ENCODE data around the gene ASAP3. TPM values are rescaled to one million over a fixed set of nuclear protein-coding genes. Genes with fewer than 3 reads are reported as not detected.
A peak's percentile ranks its signal among the peaks of the same experiment; 100 is the strongest.

Gene ASAP3
- total and polyA plus RNA-seq, 4 donors = 33.3 to 60.6 (median 38.1) TPM

DNA sequence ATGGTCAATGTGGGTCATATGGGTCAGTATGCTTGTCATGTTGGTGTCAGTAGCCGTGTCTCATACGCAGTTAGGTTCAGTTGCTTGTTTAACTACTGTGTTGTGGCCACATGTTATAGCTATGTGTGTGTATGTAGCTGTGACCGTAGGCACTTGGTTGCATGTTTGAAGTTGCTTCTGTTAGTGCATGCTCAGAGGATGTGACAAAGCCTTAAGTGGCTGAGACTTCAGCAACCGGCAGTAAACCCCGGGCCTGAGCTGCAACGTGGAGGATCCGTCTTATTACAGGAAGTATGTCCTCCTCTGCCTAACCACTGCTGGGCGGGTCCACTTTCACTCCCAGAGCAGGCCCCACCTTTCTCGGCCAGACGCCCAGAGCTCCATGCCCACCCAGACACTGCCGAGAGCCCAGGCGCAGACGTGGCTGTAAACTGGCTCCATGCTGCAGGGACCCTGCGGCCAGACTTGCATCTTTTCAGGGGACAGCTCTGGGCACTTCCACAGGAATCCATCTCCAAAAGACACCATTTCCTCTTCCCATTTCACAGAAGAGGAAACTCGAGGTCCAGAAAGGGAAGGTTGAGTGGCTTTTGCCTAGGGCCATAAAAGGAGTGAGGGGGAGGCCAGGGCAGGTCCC, 61.6 kb downstream of the ASAP3 start:
- peak in 3 of 6 donors; percentile 45 to 79 (median 46) for DNase-seq (ENCODE audit: low read depth in 4 of 6, low spot score in 6 of 6)
- no peak overlapping the region for H3K4me3 ChIP-seq (ENCODE audit: low read depth, low read length)
- H3K4me1 ChIP-seq (ENCODE audit: control insufficient read depth, insufficient read depth, low read length) = peaks cover 38% of the 10 kb centered on the region
- WGBS (ENCODE audit: insufficient coverage) = 45% methylated on average over 14 of the region's 15 CpGs
- H3K9me3 ChIP-seq (ENCODE audit: control insufficient read depth, insufficient read depth, low read length) = no peaks in the 10 kb centered on the region
- peaks cover 19% of the 10 kb centered on the region for H3K27me3 ChIP-seq (ENCODE audit: control insufficient read depth, insufficient read depth, low read length)
- peak overlapping the region; percentile 25 for H3K27ac ChIP-seq (ENCODE audit: low read depth, low read length)
- peaks cover 3% of the 10 kb centered on the region for H3K36me3 ChIP-seq (ENCODE audit: control insufficient read depth, insufficient read depth, low read length)

DNA sequence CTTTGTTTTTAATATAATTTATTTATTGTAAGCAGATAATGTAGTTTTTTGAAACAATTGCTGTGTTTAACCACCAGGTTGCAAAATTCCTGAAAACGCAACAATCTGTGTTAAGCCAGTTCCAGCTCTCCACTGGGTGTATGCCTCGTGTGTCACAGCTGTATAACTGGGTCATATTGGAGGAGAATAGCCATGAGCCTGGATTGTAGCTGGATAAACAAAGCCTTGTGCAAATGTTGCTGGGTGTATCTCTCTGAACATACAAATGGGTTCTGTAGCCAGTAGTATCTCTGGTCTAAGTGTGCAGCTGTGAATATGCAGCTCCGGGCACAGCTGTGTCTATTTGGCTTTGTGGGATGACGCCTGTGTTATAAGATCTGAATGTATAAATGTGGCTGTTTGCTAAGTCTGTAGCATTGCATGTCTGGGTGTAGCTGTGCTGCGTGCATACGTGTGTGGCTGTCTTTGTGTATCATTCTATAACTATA, 62.2 kb downstream of the ASAP3 start:
- peaks cover under 1% of the 10 kb centered on the region for H3K36me3 ChIP-seq (ENCODE audit: control insufficient read depth, insufficient read depth, low read length)
- H3K4me1 ChIP-seq (ENCODE audit: control insufficient read depth, insufficient read depth, low read length) = peaks cover 38% of the 10 kb centered on the region
- peaks cover 19% of the 10 kb centered on the region for H3K27me3 ChIP-seq (ENCODE audit: control insufficient read depth, insufficient read depth, low read length)
- no peaks in the 10 kb centered on the region for H3K9me3 ChIP-seq (ENCODE audit: control insufficient read depth, insufficient read depth, low read length)
- peak overlapping the region; percentile 25 for H3K27ac ChIP-seq (ENCODE audit: low read depth, low read length)
- H3K4me3 ChIP-seq (ENCODE audit: low read depth, low read length) = no peak overlapping the region
- 72% methylated on average over 4 of the region's 6 CpGs for WGBS (ENCODE audit: insufficient coverage)
- DNase-seq (ENCODE audit: low read depth in 4 of 6, low spot score in 6 of 6) = peak in 3 of 6 donors; percentile 33 to 70 (median 57)

DNA sequence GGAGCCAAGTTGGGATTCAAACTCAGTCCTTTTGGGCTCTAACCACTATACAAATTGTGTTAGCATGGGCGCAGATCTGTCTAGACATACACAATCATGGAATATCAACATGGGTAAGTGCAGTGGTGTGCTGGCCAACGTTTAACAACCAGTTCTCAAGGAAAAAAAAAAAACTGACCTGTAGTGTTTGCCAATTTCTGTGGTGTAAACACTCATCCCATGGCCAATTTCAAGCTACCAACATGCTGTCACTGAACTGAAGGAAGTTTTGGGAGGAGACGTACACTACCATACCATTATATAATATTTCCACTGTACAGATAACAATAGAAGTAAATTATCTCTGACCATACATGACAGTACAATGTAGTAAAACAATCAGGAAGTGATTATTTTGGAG, 62.6 kb downstream of the ASAP3 start:
- WGBS (ENCODE audit: insufficient coverage) = no CpG with 5 or more reads among the region's 3 CpGs
- peaks cover 38% of the 10 kb centered on the region for H3K4me1 ChIP-seq (ENCODE audit: control insufficient read depth, insufficient read depth, low read length)

DNA sequence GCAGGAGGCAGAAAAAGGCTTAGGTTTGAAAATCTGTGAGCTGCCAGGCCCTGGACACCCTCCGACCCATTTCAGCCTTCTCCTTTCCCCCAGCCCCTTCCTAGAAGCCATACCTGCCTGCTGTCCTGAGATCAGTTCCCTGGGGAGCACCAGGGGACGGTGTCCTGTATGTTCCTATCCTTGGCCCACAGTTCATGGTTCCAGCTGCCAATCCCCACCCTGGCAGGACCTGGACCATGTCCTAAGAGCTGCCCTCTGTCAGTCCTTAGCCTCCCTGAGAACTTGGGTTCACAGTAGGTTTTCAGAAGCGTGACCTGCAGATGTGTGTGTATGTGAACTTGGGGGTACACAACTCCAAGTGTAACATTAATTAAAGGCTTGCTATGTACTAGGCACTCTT, 63.2 kb downstream of the ASAP3 start:
- WGBS (ENCODE audit: insufficient coverage) = 83% methylated on average over 2 of the region's 3 CpGs
- DNase-seq (ENCODE audit: low read depth in 4 of 6, low spot score in 6 of 6) = no peak
- H3K36me3 ChIP-seq (ENCODE audit: control insufficient read depth, insufficient read depth, low read length) = no peaks in the 10 kb centered on the region
- H3K27me3 ChIP-seq (ENCODE audit: control insufficient read depth, insufficient read depth, low read length) = peaks cover 19% of the 10 kb centered on the region
- H3K4me3 ChIP-seq (ENCODE audit: low read depth, low read length) = no peak overlapping the region
- no peaks in the 10 kb centered on the region for H3K9me3 ChIP-seq (ENCODE audit: control insufficient read depth, insufficient read depth, low read length)
- peaks cover 38% of the 10 kb centered on the region for H3K4me1 ChIP-seq (ENCODE audit: control insufficient read depth, insufficient read depth, low read length)
- H3K27ac ChIP-seq (ENCODE audit: low read depth, low read length) = no peak overlapping the region

More for the DNA sequence above, 62.6 kb downstream of the ASAP3 start:
- no peaks in the 10 kb centered on the region for H3K36me3 ChIP-seq (ENCODE audit: control insufficient read depth, insufficient read depth, low read length)
- no peak overlapping the region for H3K27ac ChIP-seq (ENCODE audit: low read depth, low read length)
- H3K4me3 ChIP-seq (ENCODE audit: low read depth, low read length) = no peak overlapping the region
- DNase-seq (ENCODE audit: low read depth in 4 of 6, low spot score in 6 of 6) = no peak
- H3K9me3 ChIP-seq (ENCODE audit: control insufficient read depth, insufficient read depth, low read length) = no peaks in the 10 kb centered on the region
- peaks cover 19% of the 10 kb centered on the region for H3K27me3 ChIP-seq (ENCODE audit: control insufficient read depth, insufficient read depth, low read length)

DNA sequence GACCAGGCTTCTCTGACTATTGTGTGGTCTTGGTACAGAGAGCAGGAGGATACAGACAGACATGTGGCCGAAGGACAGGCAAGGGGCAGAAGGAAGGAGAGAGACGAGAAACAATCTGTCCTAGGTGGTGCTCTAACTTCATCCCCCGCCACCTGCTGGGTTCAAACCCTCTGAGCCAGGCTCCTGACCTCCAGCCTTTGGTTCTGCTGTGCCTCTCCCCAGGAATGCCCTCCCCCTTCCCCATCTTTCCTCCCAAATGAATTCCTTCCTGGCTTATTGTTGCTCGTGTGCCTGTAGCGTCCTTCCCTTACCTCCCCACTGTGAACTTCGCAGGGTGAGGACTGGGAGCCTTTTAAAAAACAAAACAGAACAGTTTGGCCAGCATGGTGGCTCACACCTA, 64.8 kb downstream of the ASAP3 start:
- H3K4me1 ChIP-seq (ENCODE audit: control insufficient read depth, insufficient read depth, low read length) = peaks cover 26% of the 10 kb centered on the region
- H3K27me3 ChIP-seq (ENCODE audit: control insufficient read depth, insufficient read depth, low read length) = peaks cover 7% of the 10 kb centered on the region
- H3K27ac ChIP-seq (ENCODE audit: low read depth, low read length) = no peak overlapping the region
- no peak overlapping the region for H3K4me3 ChIP-seq (ENCODE audit: low read depth, low read length)
- WGBS (ENCODE audit: insufficient coverage) = 44% methylated on average over 6 of the region's 6 CpGs
- DNase-seq (ENCODE audit: low read depth in 4 of 6, low spot score in 6 of 6) = no peak
- no peaks in the 10 kb centered on the region for H3K36me3 ChIP-seq (ENCODE audit: control insufficient read depth, insufficient read depth, low read length)
- no peaks in the 10 kb centered on the region for H3K9me3 ChIP-seq (ENCODE audit: control insufficient read depth, insufficient read depth, low read length)

DNA sequence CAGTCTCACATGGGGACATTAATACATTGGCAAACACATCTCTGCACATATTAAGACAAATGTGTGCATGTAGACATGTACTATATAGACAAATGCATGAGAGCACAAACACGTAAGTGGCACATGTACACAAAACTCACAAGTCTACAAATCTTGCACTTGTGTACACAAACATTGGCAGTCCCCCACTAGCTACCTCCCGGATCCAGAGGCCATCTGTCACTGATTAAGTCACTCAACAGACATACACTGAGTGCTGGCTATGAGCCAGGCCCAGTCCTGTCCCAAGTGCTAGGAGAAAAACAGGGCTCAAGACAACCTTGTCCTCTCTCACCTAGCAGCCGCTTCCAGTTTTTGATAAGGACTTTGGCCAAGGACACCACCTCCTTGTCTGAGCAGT, 66.4 kb downstream of the ASAP3 start:
- 35% methylated on average over 2 of the region's 3 CpGs for WGBS (ENCODE audit: insufficient coverage)
- peak in 2 of 6 donors; percentile 39 to 76 for DNase-seq (ENCODE audit: low read depth in 4 of 6, low spot score in 6 of 6)
- Histone ChIP-seq H3K36me3 (ENCODE audit: control insufficient read depth, insufficient read depth, low read length) (no peaks in the 10 kb centered on the region), H3K27ac (ENCODE audit: low read depth, low read length) (no peak overlapping the region), H3K4me1 (ENCODE audit: control insufficient read depth, insufficient read depth, low read length) (peaks cover 10% of the 10 kb centered on the region), H3K27me3 (ENCODE audit: control insufficient read depth, insufficient read depth, low read length) (no peaks in the 10 kb centered on the region), H3K9me3 (ENCODE audit: control insufficient read depth, insufficient read depth, low read length) (no peaks in the 10 kb centered on the region), H3K4me3 (ENCODE audit: low read depth, low read length) (no peak overlapping the region)

DNA sequence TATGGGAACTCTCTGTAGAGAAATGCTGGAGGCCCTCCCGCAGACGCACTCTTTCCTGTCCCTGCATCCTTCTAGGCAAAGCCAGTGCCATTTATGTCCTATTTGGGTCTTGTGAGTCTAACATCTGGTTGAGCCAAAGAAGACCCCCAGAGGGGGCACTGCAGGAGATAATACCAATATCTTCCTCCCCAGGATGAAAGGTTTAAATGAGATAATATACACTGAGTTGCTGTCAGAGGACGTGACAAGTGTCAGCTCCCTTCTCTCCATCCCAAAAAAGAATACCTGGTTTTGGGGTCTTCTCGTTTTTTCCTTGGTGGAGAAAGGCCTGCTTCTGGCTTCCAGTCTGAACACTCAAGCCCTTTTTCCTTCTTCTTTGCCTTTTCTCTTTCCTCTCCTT, 67.0 kb downstream of the ASAP3 start:
- no peaks in the 10 kb centered on the region for H3K27me3 ChIP-seq (ENCODE audit: control insufficient read depth, insufficient read depth, low read length)
- 92% methylated on average over 2 of the region's 4 CpGs for WGBS (ENCODE audit: insufficient coverage)

DNA sequence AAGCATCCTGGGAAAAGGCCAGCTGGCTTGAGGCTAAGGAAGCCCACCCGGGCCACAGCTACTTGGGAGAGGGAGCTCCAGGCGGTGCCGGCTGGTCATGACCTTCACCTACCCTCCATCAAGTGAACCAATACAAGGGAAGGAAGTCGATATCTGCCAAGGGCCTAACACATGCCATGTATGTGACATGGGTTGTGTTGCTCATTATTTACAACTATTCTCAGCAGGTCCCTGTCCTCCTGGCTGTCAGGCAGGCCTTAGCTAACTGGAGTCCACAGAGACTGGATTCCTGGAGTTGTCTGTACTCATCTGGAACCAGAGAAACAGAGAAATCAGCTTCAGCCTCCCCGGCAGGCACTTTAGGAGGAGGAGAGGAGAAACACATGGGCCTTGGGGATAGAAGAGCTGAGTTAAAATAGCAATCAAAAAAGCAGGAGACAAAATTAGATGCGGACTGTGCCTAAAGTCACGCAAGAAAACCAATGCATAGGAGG, 75.1 kb downstream of the ASAP3 start:
- H3K9me3 ChIP-seq (ENCODE audit: control insufficient read depth, insufficient read depth, low read length) = no peaks in the 10 kb centered on the region
- 67% methylated on average over 1 of the region's 7 CpGs for WGBS (ENCODE audit: insufficient coverage)
- no peak overlapping the region for H3K27ac ChIP-seq (ENCODE audit: low read depth, low read length)
- peaks cover 9% of the 10 kb centered on the region for H3K4me1 ChIP-seq (ENCODE audit: control insufficient read depth, insufficient read depth, low read length)
- DNase-seq (ENCODE audit: low read depth in 4 of 6, low spot score in 6 of 6) = peak in 1 of 6 donors; percentile 42
- H3K4me3 ChIP-seq (ENCODE audit: low read depth, low read length) = no peak overlapping the region
- H3K27me3 ChIP-seq (ENCODE audit: control insufficient read depth, insufficient read depth, low read length) = no peaks in the 10 kb centered on the region
- peaks cover 2% of the 10 kb centered on the region for H3K36me3 ChIP-seq (ENCODE audit: control insufficient read depth, insufficient read depth, low read length)

More for the DNA sequence above, 67.0 kb downstream of the ASAP3 start:
- Histone ChIP-seq H3K9me3 (ENCODE audit: control insufficient read depth, insufficient read depth, low read length) (no peaks in the 10 kb centered on the region), H3K4me3 (ENCODE audit: low read depth, low read length) (no peak overlapping the region), H3K27ac (ENCODE audit: low read depth, low read length) (no peak overlapping the region), H3K36me3 (ENCODE audit: control insufficient read depth, insufficient read depth, low read length) (no peaks in the 10 kb centered on the region), H3K4me1 (ENCODE audit: control insufficient read depth, insufficient read depth, low read length) (peaks cover 5% of the 10 kb centered on the region)
- no peak for DNase-seq (ENCODE audit: low read depth in 4 of 6, low spot score in 6 of 6)

DNA sequence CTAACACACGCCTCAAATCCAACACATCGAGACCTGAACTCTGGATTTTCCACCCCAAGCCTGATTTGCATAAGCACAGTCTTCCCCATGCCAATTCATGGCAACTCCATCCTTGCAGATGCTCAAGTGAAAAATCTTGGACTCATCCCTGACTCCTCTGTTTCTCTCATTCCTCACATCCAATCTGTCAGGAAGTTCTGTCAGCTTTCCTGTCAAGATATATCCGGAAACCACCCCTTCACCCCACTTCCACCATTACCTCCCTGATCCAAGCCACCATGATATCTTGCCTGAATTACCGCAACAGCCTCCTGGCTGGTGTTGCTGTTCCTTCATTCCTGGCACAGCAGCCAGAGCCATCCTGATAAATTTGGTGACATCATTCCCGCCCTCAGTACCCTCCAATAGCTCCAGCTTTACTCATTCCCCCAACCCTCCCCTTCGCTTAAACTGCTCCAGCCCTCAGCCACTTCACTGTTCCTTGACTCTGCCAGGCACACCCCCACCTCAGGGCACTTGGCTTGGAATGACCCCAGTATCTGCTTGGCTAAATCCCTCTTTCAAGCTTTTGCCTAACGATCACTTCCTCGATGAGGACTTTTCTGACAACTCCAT, 76.9 kb downstream of the ASAP3 start:
- WGBS (ENCODE audit: insufficient coverage) = 88% methylated on average over 8 of the region's 8 CpGs
- peaks cover 13% of the 10 kb centered on the region for H3K4me1 ChIP-seq (ENCODE audit: control insufficient read depth, insufficient read depth, low read length)
- no peak overlapping the region for H3K27ac ChIP-seq (ENCODE audit: low read depth, low read length)
- no peaks in the 10 kb centered on the region for H3K9me3 ChIP-seq (ENCODE audit: control insufficient read depth, insufficient read depth, low read length)
- no peaks in the 10 kb centered on the region for H3K27me3 ChIP-seq (ENCODE audit: control insufficient read depth, insufficient read depth, low read length)
- H3K4me3 ChIP-seq (ENCODE audit: low read depth, low read length) = no peak overlapping the region
- H3K36me3 ChIP-seq (ENCODE audit: control insufficient read depth, insufficient read depth, low read length) = peaks cover 2% of the 10 kb centered on the region
- DNase-seq (ENCODE audit: low read depth in 4 of 6, low spot score in 6 of 6) = peak in 1 of 6 donors; percentile 62

DNA sequence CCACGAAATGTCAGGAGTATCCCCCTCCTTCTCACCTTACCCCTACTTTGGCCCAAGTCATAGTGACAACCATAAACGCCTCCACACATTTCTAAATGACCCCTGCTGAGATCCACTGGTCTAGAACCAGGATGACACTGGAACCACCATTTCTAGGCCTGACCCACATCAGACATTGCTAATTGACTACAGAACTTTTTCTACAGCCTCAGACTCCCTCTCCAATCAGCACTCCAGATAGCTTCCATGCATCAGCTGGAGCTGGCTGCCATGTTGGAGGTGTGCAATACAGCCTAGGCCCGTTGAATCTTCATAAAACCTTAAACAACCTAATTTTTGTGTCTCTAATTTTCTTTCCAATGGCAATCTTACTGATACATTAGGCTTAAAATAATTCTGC, 78.0 kb downstream of the ASAP3 start:
- peaks cover 2% of the 10 kb centered on the region for H3K36me3 ChIP-seq (ENCODE audit: control insufficient read depth, insufficient read depth, low read length)
- DNase-seq (ENCODE audit: low read depth in 4 of 6, low spot score in 6 of 6) = no peak
- H3K4me3 ChIP-seq (ENCODE audit: low read depth, low read length) = no peak overlapping the region
- peaks cover 19% of the 10 kb centered on the region for H3K4me1 ChIP-seq (ENCODE audit: control insufficient read depth, insufficient read depth, low read length)
- no peaks in the 10 kb centered on the region for H3K9me3 ChIP-seq (ENCODE audit: control insufficient read depth, insufficient read depth, low read length)
- H3K27me3 ChIP-seq (ENCODE audit: control insufficient read depth, insufficient read depth, low read length) = no peaks in the 10 kb centered on the region
- 81% methylated on average over 3 of the region's 3 CpGs for WGBS (ENCODE audit: insufficient coverage)
- H3K27ac ChIP-seq (ENCODE audit: low read depth, low read length) = no peak overlapping the region

Measured in spinal cord (tissue), 10 donors.